ENCODE data around the gene SLC24A4.

Gene SLC24A4

GRCh38 chr14:92317511-92317910 is 5.5 kb upstream of the SLC24A4 start:
- no peak for DNase-seq (ENCODE audit: low read depth)

- DNase-seq (ENCODE audit: low read depth): no peak
Measured at GRCh38 chr14:92321701-92322100, 1.3 kb upstream of the SLC24A4 start.

GRCh38 chr14:92322516-92322915 is 449 bp upstream of the SLC24A4 start:
- no peak for DNase-seq (ENCODE audit: low read depth)

- DNase-seq (ENCODE audit: low read depth): no peak
Measured at GRCh38 chr14:92323916-92324818, 1.2 kb downstream of the SLC24A4 start.

- no peak for DNase-seq (ENCODE audit: low read depth)
Measured at GRCh38 chr14:92325835-92326234, 2.9 kb downstream of the SLC24A4 start.

- DNase-seq (ENCODE audit: low read depth): no peak
Measured at GRCh38 chr14:92328664-92329255, 5.8 kb downstream of the SLC24A4 start.

GRCh38 chr14:92334050-92334449 is 11.1 kb downstream of the SLC24A4 start:
- DNase-seq (ENCODE audit: low read depth): no peak

- DNase-seq (ENCODE audit: low read depth): no peak
Measured at GRCh38 chr14:92336363-92336762, 13.4 kb downstream of the SLC24A4 start.

GRCh38 chr14:92339426-92339825 is 16.5 kb downstream of the SLC24A4 start:
- DNase-seq (ENCODE audit: low read depth): no peak

- DNase-seq (ENCODE audit: low read depth): no peak
Measured at GRCh38 chr14:92340071-92340470, 17.1 kb downstream of the SLC24A4 start.

GRCh38 chr14:92340931-92341330 is 18.0 kb downstream of the SLC24A4 start:
- no peak for DNase-seq (ENCODE audit: low read depth)

- DNase-seq (ENCODE audit: low read depth): no peak
Measured at GRCh38 chr14:92341791-92342190, 18.8 kb downstream of the SLC24A4 start.

- DNase-seq (ENCODE audit: low read depth): no peak
Measured at GRCh38 chr14:92348154-92348553, 25.2 kb downstream of the SLC24A4 start.

- no peak for DNase-seq (ENCODE audit: low read depth)
Measured at GRCh38 chr14:92351750-92352149, 28.8 kb downstream of the SLC24A4 start.

- DNase-seq (ENCODE audit: low read depth): no peak
Measured at GRCh38 chr14:92352158-92352985, 29.4 kb downstream of the SLC24A4 start.

GRCh38 chr14:92353447-92353846 is 30.5 kb downstream of the SLC24A4 start:
- no peak for DNase-seq (ENCODE audit: low read depth)

GRCh38 chr14:92356677-92357076 is 33.7 kb downstream of the SLC24A4 start:
- DNase-seq (ENCODE audit: low read depth): no peak

GRCh38 chr14:92360651-92361370 is 37.8 kb downstream of the SLC24A4 start:
- DNase-seq (ENCODE audit: low read depth): no peak

GRCh38 chr14:92362781-92363235 is 39.8 kb downstream of the SLC24A4 start:
- no peak for DNase-seq (ENCODE audit: low read depth)

GRCh38 chr14:92366237-92366636 is 43.3 kb downstream of the SLC24A4 start:
- DNase-seq (ENCODE audit: low read depth): no peak

- DNase-seq (ENCODE audit: low read depth): no peak
Measured at GRCh38 chr14:92368001-92368400, 45.0 kb downstream of the SLC24A4 start.

GRCh38 chr14:92369097-92369496 is 46.1 kb downstream of the SLC24A4 start:
- DNase-seq (ENCODE audit: low read depth): no peak
